Colonic mucosa (tissue), 4 donors: ENCODE measurements around the gene VEZF1. TPM values are rescaled to one million over a fixed set of nuclear protein-coding genes. Genes with fewer than 3 reads are reported as not detected.

Source experiments
- DNase-seq: peaks from one replicate; pipeline ENCODE4 v3.0.0-alpha.2; 2020
- H3K27ac ChIP-seq: fragments of 200-600 bp; one replicate; pipeline ENCODE4 v1.8.0; 2021
- H3K27me3 ChIP-seq: fragments of 200-600 bp; one replicate; pipeline ENCODE4 v1.8.0; 2021
- H3K36me3 ChIP-seq: fragments of 200-600 bp; one replicate; pipeline ENCODE4 v1.8.0; 2021
- H3K4me1 ChIP-seq: fragments of 200-600 bp; one replicate; pipeline ENCODE4 v1.8.0; 2021; ENCODE audit warnings: mild to moderate bottlenecking
- H3K4me3 ChIP-seq: fragments of 200-600 bp; one replicate; pipeline ENCODE4 v1.8.0; 2021
- H3K9ac ChIP-seq, 2 donors: one replicate each; pipeline ENCODE4 v1.7.0; 2013; ENCODE audit warnings: control low read depth in 2 of 2, low read depth in 2 of 2, low read length in 2 of 2
- H3K9me3 ChIP-seq: fragments of 200-600 bp; one replicate; pipeline ENCODE4 v1.8.0; 2021
- intact Hi-C: fragments of 100-400 bp; cut with DNase I; formaldehyde crosslinking; loops from one replicate; pipeline ENCODE4 v1.14.1; 2022
- total RNA-seq, 2 donors: library from RNA; stranded (reverse); fragmentation: NEBNext Ultra II Directional in 1 of 2; extraction: Animal tissue kit (Norgen Biotek cat#: 25700) in 1 of 2; gene quantifications; one replicate each; pipeline ENCODE4 v1.2.1, GENCODE V29; 2021
- TF ChIP-seq, protein P1 (sequence below): fragments of 200-600 bp; IDR thresholded peaks from one replicate; pipeline ENCODE4 v1.8.0; 2022; ENCODE audit warnings: antibody characterized with exemption, mild to moderate bottlenecking
- donor health status: healthy.
- donor health status: DM: no; HTN: no; CAD: no.
- donor health status: DM: no; HTN: no; CAD: no.

The VEZF1 gene
- total RNA-seq, 2 donors from 2014 or later, result 35.7 to 52.8 TPM

DNA sequence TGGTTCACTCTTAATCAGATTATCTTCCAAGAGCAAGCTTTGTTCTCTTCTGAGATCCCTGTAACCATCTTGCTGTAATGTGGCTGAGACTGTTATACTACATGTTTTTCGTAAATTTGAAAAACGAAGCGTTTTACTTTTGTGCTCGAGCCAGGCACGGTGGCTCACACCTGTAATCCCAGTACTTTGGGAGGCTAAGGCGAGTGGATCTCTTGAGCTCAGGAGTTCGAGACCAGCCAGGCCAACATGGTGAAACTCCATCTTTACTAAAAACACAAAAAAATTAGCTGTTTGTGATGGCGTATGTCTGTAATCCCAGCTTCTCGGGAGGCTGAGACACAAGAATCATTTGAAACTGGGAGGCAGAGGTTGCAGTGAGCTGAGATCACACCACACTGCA is 40.7 kb downstream of the VEZF1 start:
- intact Hi-C loops, result no loop called here
- H3K4me3 ChIP-seq, result peak overlapping the region; percentile 3
- TF ChIP-seq, protein P1, sequence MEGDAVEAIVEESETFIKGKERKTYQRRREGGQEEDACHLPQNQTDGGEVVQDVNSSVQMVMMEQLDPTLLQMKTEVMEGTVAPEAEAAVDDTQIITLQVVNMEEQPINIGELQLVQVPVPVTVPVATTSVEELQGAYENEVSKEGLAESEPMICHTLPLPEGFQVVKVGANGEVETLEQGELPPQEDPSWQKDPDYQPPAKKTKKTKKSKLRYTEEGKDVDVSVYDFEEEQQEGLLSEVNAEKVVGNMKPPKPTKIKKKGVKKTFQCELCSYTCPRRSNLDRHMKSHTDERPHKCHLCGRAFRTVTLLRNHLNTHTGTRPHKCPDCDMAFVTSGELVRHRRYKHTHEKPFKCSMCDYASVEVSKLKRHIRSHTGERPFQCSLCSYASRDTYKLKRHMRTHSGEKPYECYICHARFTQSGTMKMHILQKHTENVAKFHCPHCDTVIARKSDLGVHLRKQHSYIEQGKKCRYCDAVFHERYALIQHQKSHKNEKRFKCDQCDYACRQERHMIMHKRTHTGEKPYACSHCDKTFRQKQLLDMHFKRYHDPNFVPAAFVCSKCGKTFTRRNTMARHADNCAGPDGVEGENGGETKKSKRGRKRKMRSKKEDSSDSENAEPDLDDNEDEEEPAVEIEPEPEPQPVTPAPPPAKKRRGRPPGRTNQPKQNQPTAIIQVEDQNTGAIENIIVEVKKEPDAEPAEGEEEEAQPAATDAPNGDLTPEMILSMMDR, result no peak
- peak overlapping the region; percentile 27 to 83 for H3K9ac ChIP-seq
- no peaks in the 10 kb centered on the region for H3K9me3 ChIP-seq
- H3K36me3 ChIP-seq, result no peaks in the 10 kb centered on the region
- peak overlapping the region; percentile 70 for H3K27ac ChIP-seq
- no peak for DNase-seq
- no peaks in the 10 kb centered on the region for H3K27me3 ChIP-seq
- H3K4me1 ChIP-seq, result peaks cover 6% of the 10 kb centered on the region

DNA sequence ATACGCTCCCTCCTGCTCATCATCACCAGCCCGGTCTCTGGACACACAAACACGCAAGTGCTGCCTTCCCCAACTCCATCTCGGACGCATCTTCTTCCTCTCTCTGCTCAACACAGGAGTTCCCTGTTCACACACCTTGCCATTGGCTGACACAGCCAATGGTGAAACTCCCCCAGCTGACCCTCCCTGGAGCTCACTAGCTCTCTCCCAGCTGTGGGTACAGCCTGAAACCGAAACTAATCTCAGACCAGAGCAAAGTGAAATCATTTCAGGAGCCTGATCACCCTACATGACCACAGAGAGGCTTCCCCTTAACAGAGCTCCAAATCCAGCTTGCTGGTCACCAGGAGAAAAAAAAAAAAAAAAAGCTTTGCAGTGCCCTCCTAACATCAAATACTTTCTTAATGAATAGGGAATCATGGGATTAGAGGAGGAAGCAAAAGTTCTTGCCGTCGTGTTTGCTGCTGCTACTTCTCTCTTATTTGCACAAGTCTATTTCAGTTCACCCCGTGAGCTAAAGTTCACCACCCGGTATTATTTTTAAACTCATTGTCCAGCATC is 41.2 kb downstream of the VEZF1 start:
- peak; percentile 72 for DNase-seq
- intact Hi-C loops, result no loop called here
- Histone ChIP-seq H3K9ac (peak overlapping the region in 1 of 2 donors; percentile 83), H3K27ac (peak overlapping the region; percentile 70), H3K36me3 (no peaks in the 10 kb centered on the region), H3K4me1 (peaks cover 6% of the 10 kb centered on the region), H3K27me3 (no peaks in the 10 kb centered on the region), H3K4me3 (peak overlapping the region; percentile 3), H3K9me3 (no peaks in the 10 kb centered on the region)
- TF ChIP-seq, protein P1, result no peak

DNA sequence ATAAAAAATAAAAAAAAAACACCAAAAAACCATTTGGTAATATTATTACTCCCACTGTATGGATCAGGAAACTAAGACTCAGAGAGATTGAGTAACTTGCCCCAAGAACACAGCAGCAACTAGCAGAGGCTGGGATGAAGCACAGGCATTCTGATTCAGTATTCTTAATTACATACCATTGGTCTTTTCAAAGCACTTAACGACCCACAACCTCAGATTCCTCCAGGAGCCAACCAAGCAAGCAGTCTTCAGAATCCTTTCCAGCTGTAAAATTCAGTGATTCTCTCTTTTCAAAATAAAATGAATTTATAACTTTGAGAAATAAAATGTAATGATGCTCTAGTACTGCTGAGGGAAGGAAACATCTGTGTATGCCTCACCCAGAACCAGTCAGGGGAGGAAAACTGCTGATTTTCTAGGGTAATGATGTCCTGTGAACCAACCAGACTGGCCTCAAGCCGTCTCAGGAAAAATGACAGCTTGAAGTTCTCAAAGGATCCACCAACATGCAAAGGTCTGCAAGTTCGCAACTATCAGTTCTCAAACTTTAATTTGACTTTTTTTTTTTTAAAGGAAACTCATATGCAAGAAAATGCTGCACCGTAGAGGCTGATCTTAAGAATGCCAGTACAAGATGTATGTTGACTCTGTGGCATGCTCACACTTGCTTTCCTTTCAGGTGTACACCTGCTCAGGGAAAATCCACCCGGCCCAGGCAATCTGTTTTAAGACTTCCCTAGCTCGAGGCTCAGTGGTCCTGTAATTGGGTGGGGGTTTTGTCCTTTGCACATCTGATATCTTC is 41.9 kb downstream of the VEZF1 start:
- peak overlapping the region in 1 of 2 donors; percentile 83 for H3K9ac ChIP-seq
- H3K36me3 ChIP-seq, result no peaks in the 10 kb centered on the region
- DNase-seq, result no peak
- no peaks in the 10 kb centered on the region for H3K27me3 ChIP-seq
- TF ChIP-seq, protein P1, result no peak
- peak overlapping the region; percentile 3 for H3K4me3 ChIP-seq
- H3K27ac ChIP-seq, result peak overlapping the region; percentile 70
- intact Hi-C loops, result no loop called here
- H3K9me3 ChIP-seq, result no peaks in the 10 kb centered on the region
- peaks cover 6% of the 10 kb centered on the region for H3K4me1 ChIP-seq

DNA sequence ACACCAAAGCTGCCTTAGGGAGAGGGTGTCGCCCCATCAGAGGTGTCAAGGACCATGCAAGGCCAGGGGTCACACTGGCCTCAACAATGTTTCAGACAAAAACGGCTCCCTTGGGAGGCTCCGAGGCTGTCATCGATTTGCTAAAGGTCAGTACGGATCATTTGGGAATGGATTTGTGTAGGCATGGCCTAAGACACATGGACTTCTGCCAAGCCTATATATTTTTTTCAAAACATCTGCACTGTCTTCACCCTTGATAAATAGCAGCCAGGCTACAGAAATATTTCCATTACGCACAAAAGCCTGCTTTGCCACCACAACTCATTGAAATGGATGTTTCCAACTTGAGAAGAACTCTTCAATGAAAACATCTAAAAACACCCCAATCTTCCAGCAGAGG is 43.1 kb downstream of the VEZF1 start:
- Histone ChIP-seq H3K36me3 (no peaks in the 10 kb centered on the region), H3K9ac (no peak overlapping the region), H3K27ac (no peak overlapping the region), H3K9me3 (no peaks in the 10 kb centered on the region), H3K4me1 (peaks cover 6% of the 10 kb centered on the region), H3K4me3 (no peak overlapping the region), H3K27me3 (no peaks in the 10 kb centered on the region)
- TF ChIP-seq, protein P1, result no peak
- DNase-seq, result no peak
- intact Hi-C loops, result no loop called here

DNA sequence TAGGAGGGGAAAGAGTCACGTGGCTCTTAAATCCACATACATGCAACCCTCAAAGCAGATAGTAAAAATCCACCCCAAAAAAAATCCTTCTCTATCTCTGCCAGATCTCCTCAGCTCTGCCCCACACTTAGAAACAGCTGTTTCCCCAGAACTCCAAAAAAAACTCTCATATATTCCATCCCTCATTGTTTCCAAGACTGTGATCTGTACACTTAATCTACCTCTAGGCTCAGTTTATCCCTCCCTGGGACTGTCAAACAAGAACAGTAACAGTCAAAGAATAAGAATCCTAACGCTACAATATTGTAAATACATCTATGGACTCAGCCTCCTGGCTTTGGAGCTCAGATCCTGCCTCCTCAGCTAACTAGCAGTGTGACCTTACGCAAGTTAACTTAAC is 44.4 kb downstream of the VEZF1 start:
- intact Hi-C loops, result no loop called here
- Histone ChIP-seq H3K27ac (peak overlapping the region; percentile 38), H3K27me3 (no peaks in the 10 kb centered on the region), H3K9ac (no peak overlapping the region), H3K4me1 (peaks cover 10% of the 10 kb centered on the region), H3K36me3 (no peaks in the 10 kb centered on the region), H3K4me3 (no peak overlapping the region), H3K9me3 (no peaks in the 10 kb centered on the region)
- DNase-seq, result no peak
- TF ChIP-seq, protein P1, result no peak
